IPS DF 4.7 (cell line): ENCODE data around the gene SEZ6.

Experiments used
- DNase-seq: peaks from one replicate; pipeline ENCODE4 v3.0.0-alpha.2; 2013; ENCODE audit warnings: low spot score; ENCODE audit errors: extremely low read depth

SEZ6 gene

DNA sequence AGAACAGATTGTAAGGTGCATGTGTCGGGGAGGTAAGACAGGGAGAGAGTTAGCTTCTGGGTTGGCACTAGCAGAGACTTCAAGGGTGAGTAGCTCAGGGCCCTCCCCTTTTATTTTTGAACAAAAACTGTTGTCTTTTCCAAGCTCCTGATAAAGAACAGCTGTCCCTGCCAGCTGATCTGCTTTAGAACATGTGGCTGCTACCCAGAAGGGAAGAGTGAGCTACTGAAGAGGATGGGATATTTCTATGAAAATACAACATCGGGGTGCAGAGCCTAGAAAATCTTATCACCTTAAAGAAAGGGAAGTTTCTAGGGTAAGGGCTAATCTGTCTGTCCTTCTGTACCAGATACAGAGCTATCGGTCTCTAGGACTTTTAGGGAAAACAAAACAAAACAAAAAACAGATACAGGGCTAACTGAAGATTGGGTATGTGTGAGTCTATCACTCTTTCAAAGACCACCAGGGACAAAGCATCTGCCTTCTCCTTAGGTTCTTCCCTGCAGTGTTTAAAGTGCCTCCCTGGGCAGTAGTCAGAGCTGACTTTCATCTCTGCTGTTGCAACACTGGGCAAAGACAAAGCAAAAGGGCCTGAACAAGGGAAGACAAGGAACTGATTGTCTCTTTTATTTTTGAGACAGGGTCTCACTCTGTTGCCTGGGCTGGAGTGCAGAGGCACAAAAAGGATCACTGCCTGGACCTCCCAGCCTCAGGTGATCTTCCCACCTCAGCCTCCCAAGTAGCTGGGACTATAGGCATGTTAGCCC is 97.9 kb downstream of the SEZ6 start:
- DNase-seq, result no peak

GRCh38 chr17:28906706-28907438 is 99.0 kb downstream of the SEZ6 start:
- DNase-seq, result no peak

DNA sequence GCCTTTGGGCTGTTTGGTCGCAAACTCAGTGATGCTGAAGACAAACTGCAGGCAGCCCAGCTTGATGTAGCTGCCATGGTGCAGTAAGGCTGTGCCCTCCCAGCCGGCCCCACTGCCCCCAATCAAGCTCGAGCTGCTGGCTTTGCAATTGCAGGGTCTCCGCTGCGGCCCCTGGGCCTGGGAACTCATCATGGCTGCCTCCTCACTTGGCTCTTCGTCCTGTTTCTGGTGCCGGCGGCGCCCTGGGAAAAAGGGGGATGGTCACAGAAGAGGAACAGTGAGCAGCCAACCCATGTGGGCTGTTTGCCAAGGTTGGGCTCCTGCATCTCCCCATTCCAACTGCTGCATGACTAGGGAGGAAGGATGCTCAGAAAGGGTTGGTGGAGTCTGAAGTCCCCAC is 99.6 kb downstream of the SEZ6 start:
- DNase-seq, result no peak
